Panc1 (cell line): ENCODE measurements around the gene P2RX4. TPM values are rescaled to one million over a fixed set of nuclear protein-coding genes. Genes with fewer than 3 reads are reported as not detected.

Experiments used
- ATAC-seq: fragments of 200-7000 bp; cut with Tn5 transposase; 2 replicates; pipeline ENCODE4 v1.9.1; 2020; ENCODE audit warnings: mild to moderate bottlenecking, moderate library complexity
- BruUV-seq: library from RNA; stranded (reverse); fragments of 400-500 nt; replicated peaks from 2 replicates; lab custom pipeline; 2021; lab: Mats Ljungman, UMichigan
- CTCF ChIA-PET: fragments of 300-600 bp; sonication (Branson Sonifier 250); formaldehyde crosslinking; loops from one replicate; lab custom pipeline; 2022; ENCODE audit warnings: antibody characterized with exemption; lab: Charles Lee
- POLR2A ChIA-PET: fragments of 300-600 bp; sonication (Branson Sonifier 250); formaldehyde crosslinking; loops from one replicate; lab custom pipeline; 2022; ENCODE audit warnings: antibody characterized with exemption; lab: Charles Lee
- DNase-seq: peaks from one replicate; pipeline ENCODE4 v3.0.0-alpha.2; 2010; ENCODE audit warnings: low read depth, low spot score
- H3K27ac ChIP-seq: 2 replicates; pipeline ENCODE4 v1.5.1; 2011; ENCODE audit warnings: mild to moderate bottlenecking, low read length, inconsistent platforms
- H3K27me3 ChIP-seq: fragments of 200-500 bp; sonication (Bioruptor generic); 2 replicates; pipeline ENCODE4 v1.6.0; 2014; ENCODE audit warnings: low read length, inconsistent platforms; ENCODE audit not compliant: control insufficient read depth, insufficient read depth
- H3K36me3 ChIP-seq: fragments of 200-500 bp; sonication (Bioruptor generic); 2 replicates; pipeline ENCODE4 v1.5.1; 2014; ENCODE audit warnings: inconsistent platforms, mild to moderate bottlenecking, low read length, moderate library complexity; ENCODE audit not compliant: control insufficient read depth, insufficient read depth
- H3K4me1 ChIP-seq: 2 replicates; pipeline ENCODE4 v1.5.1; 2011; ENCODE audit warnings: inconsistent platforms, mild to moderate bottlenecking, low read length, moderate library complexity; ENCODE audit not compliant: control insufficient read depth, insufficient read depth
- H3K4me3 ChIP-seq, 2 experiments: 2 replicates each; pipeline ENCODE4 v1.5.1; 2011 to 2012; ENCODE audit warnings: low read depth in 2 of 2, low read length in 2 of 2, mild to moderate bottlenecking in 2 of 2, inconsistent platforms in 1 of 2, moderate library complexity in 1 of 2
- H3K9me3 ChIP-seq: fragments of 200-500 bp; sonication (Bioruptor generic); 2 replicates; pipeline ENCODE4 v1.5.1; 2014; ENCODE audit warnings: low read depth, mild to moderate bottlenecking, inconsistent platforms, low read length, moderate library complexity; ENCODE audit not compliant: control insufficient read depth, insufficient read depth
- CTCF ChIP-seq: fragments of 450-650 bp; IDR thresholded peaks from 2 replicates; pipeline ENCODE4 v1.5.1; 2017; ENCODE audit warnings: mild to moderate bottlenecking
- POLR2AphosphoS5 ChIP-seq: IDR thresholded peaks from 2 replicates; pipeline ENCODE4 v1.6.1; 2012; ENCODE audit warnings: mild to moderate bottlenecking, low read depth, low read length, moderate library complexity
- REST ChIP-seq, 2 experiments: IDR thresholded peaks; 2 replicates each; pipeline ENCODE4 v1.6.1; 2011 to 2012; ENCODE audit warnings: low read depth in 2 of 2, control low read depth in 1 of 2, low read length in 1 of 2, mild to moderate bottlenecking in 1 of 2, moderate library complexity in 1 of 2; ENCODE audit not compliant: insufficient read depth in 1 of 2
- SIN3A ChIP-seq: IDR thresholded peaks from 2 replicates; pipeline ENCODE4 v1.6.1; 2012; ENCODE audit warnings: low read depth, mild to moderate bottlenecking, low read length, moderate library complexity, borderline replicate concordance; ENCODE audit not compliant: insufficient read depth
- TCF7L2 ChIP-seq: IDR thresholded peaks from 2 replicates; pipeline ENCODE4 v1.6.1; 2011; ENCODE audit warnings: mild to moderate bottlenecking, low read depth, low read length, inconsistent platforms
- in situ Hi-C: cut with HindIII; loops from 2 replicates; pipeline ENCODE4 v1.10.0; 2016; ENCODE audit warnings: low sequenced_read_pairs, low pct_unique_long_range_greater_than_20kb
- intact Hi-C: fragments of 100-400 bp; cut with micrococcal nuclease; formaldehyde crosslinking; loops from one replicate; pipeline ENCODE4 v1.10.0; 2022; ENCODE audit not compliant: unreplicated experiment
- total RNA-seq: library from RNA; stranded (reverse); gene quantifications from one replicate; pipeline ENCODE4 v1.2.1, GENCODE V29; 2021; ENCODE audit not compliant: unreplicated experiment

The P2RX4 gene
- total RNA-seq, 1 experiment from 2014 or later: 12.4 TPM

- TF ChIP-seq SIN3A (no peak), POLR2AphosphoS5 (no peak), REST (IDR thresholded peaks at IDR 0.05; ENCODE audit: insufficient read depth in 1 of 2, low read depth in 2 of 2, low read length in 1 of 2) (no peak)
- ChIA-PET CTCF (interaction anchor here (0.7 kb wide), 1 partner anchor 1792 kb away, joined by 11 read pairs; no protein-coding TSS in a partner anchor), POLR2A (no interaction called here)
- H3K9me3 ChIP-seq: no peaks in the 10 kb centered on the region
- no peaks in the 10 kb centered on the region for H3K36me3 ChIP-seq
- intact Hi-C loops: no loop called here
- no TSS peak for BruUV-seq
- ATAC-seq: no peak
- H3K27ac ChIP-seq: no peak overlapping the region
- H3K27me3 ChIP-seq: no peaks in the 10 kb centered on the region
- H3K4me1 ChIP-seq: 0 out of 2 replicates have a peak, but pooled peaks cover 3% of the 10 kb centered on the region
- no peak overlapping the region for H3K4me3 ChIP-seq
- no peak for DNase-seq
- in situ Hi-C loops: no loop called here
Observed at GRCh38 chr12:121217761-121218160, 7.8 kb downstream of the P2RX4 start.

- in situ Hi-C loops: no loop called here
- Histone ChIP-seq H3K27me3 (no peaks in the 10 kb centered on the region), H3K4me3 (no peak overlapping the region), H3K9me3 (no peaks in the 10 kb centered on the region), H3K4me1 (0 out of 2 replicates have a peak, but pooled peaks cover 3% of the 10 kb centered on the region), H3K36me3 (no peaks in the 10 kb centered on the region), H3K27ac (no peak overlapping the region)
- POLR2A ChIA-PET: interaction anchor here (0.7 kb wide), 1 partner anchor 21 kb away, joined by 3 read pairs; no protein-coding TSS in a partner anchor
- TF ChIP-seq CTCF: no peak
- no peak for TF ChIP-seq REST (IDR thresholded peaks at IDR 0.05; ENCODE audit: insufficient read depth in 1 of 2, low read depth in 2 of 2, low read length in 1 of 2)
- TF ChIP-seq SIN3A: no peak
- no peak for TF ChIP-seq POLR2AphosphoS5
- TF ChIP-seq TCF7L2: no peak
- DNase-seq (no peak), ATAC-seq (no peak)
- intact Hi-C loops: no loop called here
- BruUV-seq: no TSS peak
- CTCF ChIA-PET: no interaction called here
Observed at GRCh38 chr12:121218588-121219352, 8.8 kb downstream of the P2RX4 start.
